Neutrophil (primary cell): ENCODE results near the gene CDIPT.
A peak's percentile ranks its signal among the peaks of the same experiment; 100 is the strongest.
"Not testable (repeated sequence)": the region's sequence is repeated elsewhere in the genome, so short reads cannot be mapped to it uniquely, and the experiment has no call there.

Experiments used
- H3K27ac ChIP-seq: fragments of 200-600 bp; sonication (generic); 2 replicates; pipeline ENCODE4 v1.5.1; 2016; ENCODE audit warnings: mild to moderate bottlenecking, moderate library complexity
- H3K27me3 ChIP-seq: fragments of 200-600 bp; sonication (generic); 2 replicates; pipeline ENCODE4 v1.6.0; 2016; ENCODE audit warnings: mild to moderate bottlenecking
- H3K36me3 ChIP-seq: fragments of 200-600 bp; sonication (generic); 2 replicates; pipeline ENCODE4 v1.5.1; 2017
- H3K4me1 ChIP-seq, 2 experiments: fragments of 200-600 bp in 1 of 2; sonication (generic) in 1 of 2; 1 replicate in 1 of 2; 2 replicates in 1 of 2; pipeline versions ENCODE4 v1.5.1 to v1.6.1; 2013 to 2016; ENCODE audit warnings: low read depth in 1 of 2, low read length in 1 of 2, mild to moderate bottlenecking in 1 of 2, moderate library complexity in 1 of 2; ENCODE audit not compliant: control insufficient read depth in 1 of 2, insufficient read depth in 1 of 2
- H3K4me3 ChIP-seq, 2 experiments: fragments of 200-600 bp in 1 of 2; sonication (generic) in 1 of 2; 1 replicate in 1 of 2; 2 replicates in 1 of 2; pipeline ENCODE4 v1.5.1; 2013 to 2016; ENCODE audit warnings: low read depth in 1 of 2, low read length in 1 of 2, mild to moderate bottlenecking in 1 of 2, moderate library complexity in 1 of 2
- H3K9me3 ChIP-seq: fragments of 200-600 bp; sonication (generic); 2 replicates; pipeline ENCODE4 v1.5.1; 2016
- CTCF ChIP-seq: fragments of 200-600 bp; sonication (generic); IDR thresholded peaks from 2 replicates; pipeline ENCODE4 v1.5.1; 2016; ENCODE audit warnings: antibody characterized with exemption

Gene CDIPT

GRCh38 chr16:29862884-29863668 lies at the start of gene CDIPT:
CDIPT (minus strand) TSS chr16:29863226; CDS start chr16:29862857, 369 bp downstream.
- peak within 1 kb of the TSS; percentile 87 to 95 for H3K4me3 ChIP-seq
- peak within 1 kb of the TSS; percentile 96 for H3K27ac ChIP-seq
- H3K36me3 ChIP-seq: peaks cover 33% of the 10 kb centered on the region
- TF ChIP-seq CTCF: peak; percentile 92
- H3K9me3 ChIP-seq: no peaks in the 10 kb centered on the region
- peaks cover 4% of the 10 kb centered on the region for H3K27me3 ChIP-seq
- H3K4me1 ChIP-seq: peaks cover 21 to 23% of the 10 kb centered on the region in 2 experiments

- no peak for TF ChIP-seq CTCF
- no peak overlapping the region for H3K4me3 ChIP-seq
- no peaks in the 10 kb centered on the region for H3K9me3 ChIP-seq
- H3K27me3 ChIP-seq: no peaks in the 10 kb centered on the region
- no peak overlapping the region for H3K27ac ChIP-seq
- H3K4me1 ChIP-seq: no peaks in the 10 kb centered on the region
- peaks cover 65% of the 10 kb centered on the region for H3K36me3 ChIP-seq
Observed at GRCh38 chr16:29912087-29912486, 49.1 kb upstream of the CDIPT start.

- H3K4me1 ChIP-seq: no peaks in the 10 kb centered on the region
- no peaks in the 10 kb centered on the region for H3K9me3 ChIP-seq
- no peak for TF ChIP-seq CTCF
- no peak overlapping the region for H3K4me3 ChIP-seq
- H3K27me3 ChIP-seq: no peaks in the 10 kb centered on the region
- H3K27ac ChIP-seq: no peak overlapping the region
- H3K36me3 ChIP-seq: peaks cover 65% of the 10 kb centered on the region
Observed at GRCh38 chr16:29911676-29912010, 48.6 kb upstream of the CDIPT start.

- peaks cover 68% of the 10 kb centered on the region for H3K36me3 ChIP-seq
- H3K27me3 ChIP-seq: no peaks in the 10 kb centered on the region
- H3K4me3 ChIP-seq: no peak overlapping the region
- no peak overlapping the region for H3K27ac ChIP-seq
- H3K4me1 ChIP-seq: no peaks in the 10 kb centered on the region
- H3K9me3 ChIP-seq: no peaks in the 10 kb centered on the region
- no peak for TF ChIP-seq CTCF
Observed at GRCh38 chr16:29910819-29911675, 48.0 kb upstream of the CDIPT start.

GRCh38 chr16:29909851-29910250 lies 46.8 kb upstream of the CDIPT start:
- not testable (repeated sequence) for H3K4me1 ChIP-seq, H3K4me3 ChIP-seq, H3K27ac ChIP-seq, H3K9me3 ChIP-seq, H3K27me3 ChIP-seq
- H3K36me3 ChIP-seq: peaks cover 63% of the 10 kb centered on the region

- TF ChIP-seq CTCF: no peak
- Histone ChIP-seq H3K4me3 (no peak overlapping the region), H3K27ac (no peak overlapping the region), H3K9me3 (no peaks in the 10 kb centered on the region), H3K4me1 (no peaks in the 10 kb centered on the region), H3K36me3 (peaks cover 59% of the 10 kb centered on the region), H3K27me3 (no peaks in the 10 kb centered on the region)
Observed at GRCh38 chr16:29909391-29909790, 46.4 kb upstream of the CDIPT start.
